HG03159 (cell line): ENCODE measurements around the gene CBFA2T3.

Experiments used
- ATAC-seq: cut with Tn5 transposase; IDR thresholded peaks from one replicate; pipeline ENCODE4 v1.9.1; 2021; ENCODE audit warnings: mild to moderate bottlenecking, moderate library complexity; ENCODE audit not compliant: unreplicated experiment

The CBFA2T3 gene

DNA sequence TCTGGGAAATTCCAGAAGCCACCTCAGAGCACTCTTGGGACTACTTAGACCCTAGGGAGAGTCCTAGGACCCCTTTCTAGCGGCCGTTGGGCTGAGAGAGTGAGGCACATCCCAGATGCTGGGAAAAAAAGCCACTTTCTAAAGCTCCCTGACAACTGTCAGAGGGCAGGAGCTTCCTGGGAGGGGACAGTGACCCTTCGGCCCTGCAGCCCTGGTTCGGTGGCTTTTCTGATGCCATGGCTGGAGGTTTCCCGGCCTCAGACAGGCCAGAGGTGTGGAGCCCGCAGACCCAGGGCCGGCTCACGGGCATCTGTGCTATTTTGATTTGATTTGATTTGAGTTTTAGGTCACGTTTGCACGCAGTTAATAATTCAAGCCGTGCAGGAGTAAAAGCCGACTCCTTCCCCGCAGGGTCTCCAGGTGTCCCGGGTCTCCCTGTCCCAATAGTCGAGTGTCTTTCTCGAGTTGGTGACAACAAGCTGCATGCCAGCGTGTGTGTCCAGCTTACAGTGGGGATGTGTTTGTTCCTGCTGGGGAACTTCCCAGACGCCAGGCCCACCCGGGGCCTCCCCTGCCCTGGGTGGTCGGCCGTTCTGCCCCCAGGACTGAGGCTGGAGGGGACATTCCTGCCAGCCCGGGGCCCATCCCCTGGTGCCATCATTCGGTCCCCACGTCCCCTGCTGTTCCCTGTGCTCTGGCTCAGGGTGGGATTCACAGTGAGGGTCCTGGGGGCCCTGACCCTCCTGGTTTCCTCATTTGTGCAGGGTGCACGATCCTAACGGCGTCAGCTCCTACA, 1.0 kb upstream of the CBFA2T3 start:
- no peak for ATAC-seq

DNA sequence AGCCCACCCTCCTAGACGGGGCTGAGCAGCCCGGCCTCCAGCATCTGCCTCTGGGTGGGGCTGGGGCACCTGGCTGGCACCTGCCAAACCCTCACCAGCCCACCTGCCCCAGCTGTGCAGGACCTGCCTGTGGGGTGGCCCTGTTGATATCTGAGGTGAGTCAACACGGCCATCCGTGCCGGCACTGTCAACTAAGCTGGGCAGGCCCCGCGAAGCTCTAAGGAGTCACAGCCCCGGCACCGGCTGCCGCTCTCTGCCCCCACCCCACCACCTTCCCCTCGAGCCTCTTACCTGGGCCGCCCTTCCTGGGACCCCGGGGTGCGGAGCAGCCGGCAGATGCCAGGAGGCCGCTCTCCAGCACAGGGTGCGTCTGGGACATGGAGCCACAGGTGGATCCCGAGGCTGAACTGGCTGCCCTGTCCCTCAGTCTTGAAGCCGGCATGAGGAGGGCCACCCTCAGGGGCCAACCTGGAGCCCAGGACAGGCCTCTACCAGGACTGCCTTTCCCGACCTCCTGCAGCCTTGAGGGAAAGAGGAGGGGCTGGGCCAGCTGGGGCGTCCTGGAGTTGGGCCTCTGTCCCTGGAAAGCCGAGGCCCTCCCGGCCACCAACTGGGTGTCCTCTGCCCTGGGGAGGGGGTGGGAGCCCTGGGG, 515 bp downstream of the CBFA2T3 start:
- no peak for ATAC-seq

DNA sequence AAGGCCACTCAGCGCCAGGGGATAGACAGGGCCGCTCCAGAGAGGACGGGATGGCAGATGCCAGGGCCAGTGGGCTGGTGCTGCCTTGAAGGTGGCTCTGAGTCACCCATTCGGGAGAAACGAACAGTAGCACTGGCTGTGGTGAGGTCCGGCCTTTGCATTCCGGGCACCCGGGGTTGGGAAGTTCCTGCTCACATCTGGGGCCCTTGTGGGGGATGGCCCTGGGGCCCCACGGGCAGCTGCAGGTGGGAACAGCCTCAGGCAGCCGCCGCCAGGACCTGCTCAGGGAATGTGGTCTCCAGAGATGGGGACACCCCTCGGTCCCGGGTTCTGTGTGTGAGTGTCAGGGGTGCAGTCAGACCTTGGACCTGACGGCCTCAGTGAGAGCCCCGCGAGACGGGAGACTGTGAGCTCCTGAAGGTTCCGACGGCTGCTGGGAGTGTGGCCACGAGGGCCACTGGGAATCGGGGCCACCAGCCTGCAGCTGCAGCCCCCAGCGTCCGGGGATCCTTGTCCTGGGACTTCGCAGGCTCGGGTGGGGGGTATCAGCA, 1.4 kb downstream of the CBFA2T3 start:
- no peak for ATAC-seq

DNA sequence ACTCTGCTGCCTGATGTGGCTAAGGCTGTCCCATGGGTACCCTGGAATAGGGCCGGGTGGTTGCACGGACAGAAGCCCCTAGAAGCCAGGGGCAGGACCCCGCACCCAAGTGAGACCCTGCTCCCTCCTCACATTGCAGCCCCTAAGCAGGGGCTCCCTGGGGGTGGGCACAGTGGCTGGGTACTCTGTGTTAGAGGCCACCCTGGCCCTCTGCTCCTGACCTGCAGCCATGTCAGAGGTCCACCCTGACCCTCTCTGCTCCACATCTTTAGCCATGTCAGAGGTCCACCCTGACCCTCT, 2.1 kb downstream of the CBFA2T3 start:
- no peak for ATAC-seq

DNA sequence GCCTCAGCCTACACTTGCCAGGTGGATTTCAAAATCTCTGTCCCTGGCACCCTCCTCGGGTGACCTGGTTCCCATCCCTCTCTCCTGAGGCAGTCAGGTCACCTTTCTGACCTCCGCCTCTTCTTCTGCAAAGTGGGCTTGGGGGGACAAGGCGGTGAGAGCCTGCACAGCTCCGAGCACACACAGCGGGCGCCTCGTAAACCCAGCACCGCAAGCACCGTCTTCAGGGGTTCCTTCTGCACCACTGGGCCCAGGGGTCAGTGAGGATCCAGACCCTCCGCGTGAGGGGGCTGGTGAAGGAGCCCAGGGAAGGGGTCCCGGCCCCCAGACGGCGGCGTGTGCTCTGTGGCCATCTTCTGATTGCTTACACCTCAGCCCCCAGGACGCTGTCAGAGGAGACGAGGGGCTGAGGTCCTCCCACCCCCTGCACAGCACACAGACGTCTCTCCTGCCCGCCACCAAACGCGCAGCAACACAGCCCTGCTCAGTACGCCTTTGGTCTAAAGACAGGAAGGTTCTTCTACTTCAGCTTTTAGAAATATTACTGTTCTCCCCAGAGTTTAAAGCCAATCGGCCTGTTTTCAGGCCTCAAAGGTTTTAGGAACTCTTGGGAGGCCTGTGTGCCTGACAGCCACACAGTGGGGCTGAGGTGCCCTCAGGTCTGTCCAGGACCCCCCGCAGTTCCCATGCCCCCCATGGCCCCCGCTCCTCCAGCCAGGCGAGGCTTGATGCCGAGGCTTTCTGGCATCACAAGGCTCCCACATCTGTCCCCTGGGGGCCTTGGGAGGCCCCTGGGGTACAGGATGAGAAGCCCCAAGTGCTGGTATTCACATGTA, 2.7 kb downstream of the CBFA2T3 start:
- no peak for ATAC-seq

DNA sequence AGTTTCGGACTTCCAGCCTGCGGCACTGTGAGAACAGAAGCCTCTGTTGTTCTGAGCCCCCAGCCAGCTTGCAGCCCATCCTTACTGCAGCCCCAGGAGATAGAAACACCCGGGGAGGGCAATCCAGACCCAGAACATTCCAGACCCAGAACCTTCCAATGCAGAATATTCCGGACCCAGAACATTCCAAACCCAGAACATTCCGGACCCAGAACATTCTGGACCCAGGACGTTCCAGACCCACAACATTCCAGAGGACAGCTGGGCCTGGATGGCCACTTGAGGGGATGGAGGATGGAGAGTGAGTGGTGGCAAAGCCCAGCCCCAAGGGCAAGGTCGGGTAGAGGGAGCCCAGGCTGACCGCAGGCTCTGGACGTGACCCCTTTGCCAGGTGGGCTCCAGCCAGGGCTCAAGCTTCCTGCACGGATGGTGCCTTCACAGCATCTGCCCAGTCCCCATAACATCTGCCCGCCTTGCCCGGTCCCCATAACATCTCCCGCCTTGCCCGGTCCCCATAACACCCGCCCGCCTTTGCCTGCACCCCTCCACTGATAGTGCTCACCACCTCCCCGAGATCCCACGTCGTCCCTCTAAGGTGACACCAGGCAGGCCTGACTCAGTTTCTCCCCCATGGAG, 3.5 kb downstream of the CBFA2T3 start:
- no peak for ATAC-seq

DNA sequence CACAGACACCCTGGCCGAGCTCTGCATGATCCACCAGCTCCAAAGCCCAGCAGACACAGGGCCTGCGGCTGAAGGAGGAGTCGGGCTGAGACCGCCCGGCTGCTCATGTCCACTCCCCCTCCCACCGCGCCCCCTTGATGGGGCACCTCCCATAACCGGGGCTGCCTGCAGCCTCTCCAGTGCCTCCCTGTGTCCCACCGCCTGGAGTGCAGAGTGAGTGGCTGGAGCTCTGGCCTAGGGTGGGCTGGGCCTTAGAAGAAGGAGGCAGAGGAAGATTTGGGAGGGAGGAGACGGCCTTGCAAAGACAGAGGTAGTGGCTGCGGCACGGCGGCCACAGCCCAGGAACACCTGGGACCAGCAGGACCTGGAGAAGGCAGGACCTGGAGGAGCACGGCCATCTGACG, 4.0 kb downstream of the CBFA2T3 start:
- ATAC-seq, result no peak

DNA sequence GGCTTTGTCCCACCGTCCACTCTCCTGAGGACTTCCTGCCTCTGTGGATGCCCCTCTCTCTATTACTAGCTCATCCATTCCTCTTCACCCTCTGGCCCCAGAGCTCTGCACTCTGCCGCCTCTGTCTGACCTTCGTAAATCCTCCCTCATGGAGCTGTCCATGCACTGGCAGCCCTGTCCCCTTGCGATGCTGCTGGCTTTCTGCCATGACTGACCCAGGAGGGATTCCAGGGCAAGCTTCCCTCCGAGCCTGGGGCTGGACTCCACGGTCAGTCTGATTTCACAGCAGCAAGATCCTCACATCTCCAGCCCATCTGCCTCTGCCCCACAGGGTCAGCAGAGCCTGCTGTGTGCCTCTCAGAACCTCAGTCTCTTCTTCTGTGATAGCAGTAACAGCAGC, 4.7 kb downstream of the CBFA2T3 start:
- no peak for ATAC-seq

DNA sequence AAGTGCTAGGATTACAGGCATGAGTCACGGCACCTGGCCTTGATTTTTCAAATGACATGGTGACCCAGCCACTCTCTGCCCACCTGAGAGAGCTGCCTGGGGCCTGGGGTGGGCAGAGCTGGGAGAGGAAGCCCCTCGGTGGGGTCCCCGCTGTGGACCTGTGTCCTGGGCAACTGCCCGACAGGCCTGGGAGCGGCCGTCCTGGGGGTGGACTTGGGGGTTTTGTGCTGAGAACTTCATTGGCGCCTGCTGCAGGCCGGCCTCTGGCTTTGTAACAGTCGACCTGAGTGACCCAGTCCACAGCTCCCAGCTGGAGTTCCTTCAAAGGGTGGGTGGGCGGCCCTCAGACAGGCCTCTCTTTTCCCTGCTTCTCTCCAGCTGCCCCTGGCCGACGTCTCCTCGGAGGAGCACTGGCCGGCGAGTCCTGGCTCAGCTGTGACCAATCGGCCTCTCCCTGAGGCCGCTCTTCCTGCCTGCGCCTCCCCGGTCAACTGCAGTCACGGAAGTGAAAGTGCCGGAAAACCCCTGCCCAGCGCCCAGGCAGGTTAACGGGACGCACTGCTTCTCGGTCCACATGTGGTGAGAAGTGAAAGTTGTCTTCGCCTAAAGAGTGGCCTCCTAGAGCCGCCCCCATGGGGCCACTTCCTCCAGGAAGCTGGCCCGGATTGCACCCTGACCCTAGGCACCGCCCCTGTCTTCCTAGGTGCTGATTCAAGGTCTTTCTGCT, 5.5 kb downstream of the CBFA2T3 start:
- ATAC-seq, result no peak

DNA sequence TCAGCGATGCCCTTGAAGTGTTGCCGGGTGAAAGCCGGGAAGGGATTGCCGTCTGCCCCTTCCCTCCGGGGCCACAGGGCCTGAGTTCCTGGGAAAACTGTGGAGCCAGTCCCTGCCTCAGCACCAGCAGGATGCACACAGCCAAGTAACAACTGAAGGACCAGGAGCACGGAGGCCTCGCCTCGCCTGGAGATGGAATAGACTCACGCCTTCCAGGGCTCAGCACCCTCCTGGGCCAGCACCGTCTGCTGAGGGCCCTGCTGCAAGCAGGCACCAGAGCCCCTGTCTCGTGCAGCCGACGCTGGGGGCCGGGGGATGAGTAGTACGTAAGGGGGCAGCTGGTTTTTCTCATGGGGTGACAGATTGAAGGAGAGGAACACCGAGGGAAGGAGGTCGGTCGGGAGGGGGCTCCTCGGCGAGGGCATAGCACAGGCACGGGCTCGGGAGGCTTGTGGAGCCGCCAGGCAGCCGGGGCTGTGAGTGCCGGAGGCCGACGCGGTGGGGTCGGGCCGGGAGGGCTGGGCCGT, 6.4 kb downstream of the CBFA2T3 start:
- ATAC-seq, result no peak

DNA sequence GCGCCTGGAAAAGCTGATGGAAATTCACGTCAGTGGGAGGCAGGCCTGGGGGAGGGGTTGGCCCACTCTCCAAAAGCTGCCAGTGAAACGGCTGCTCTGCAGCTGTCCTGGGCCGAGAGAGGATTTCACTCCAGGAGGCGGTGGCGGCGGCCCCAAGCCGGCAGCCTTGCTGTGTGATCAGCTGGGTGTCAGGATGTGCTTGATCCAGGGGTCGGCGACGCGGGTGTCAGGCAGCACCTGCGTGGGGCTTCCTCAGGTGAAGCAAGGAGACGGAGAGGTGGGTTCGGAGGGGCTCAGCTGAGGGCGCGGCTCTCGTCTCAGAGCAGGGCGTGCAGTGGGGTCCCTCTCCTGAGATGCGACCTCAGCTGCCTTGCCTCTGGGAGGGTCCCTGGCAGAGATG, 7.0 kb downstream of the CBFA2T3 start:
- no peak for ATAC-seq

DNA sequence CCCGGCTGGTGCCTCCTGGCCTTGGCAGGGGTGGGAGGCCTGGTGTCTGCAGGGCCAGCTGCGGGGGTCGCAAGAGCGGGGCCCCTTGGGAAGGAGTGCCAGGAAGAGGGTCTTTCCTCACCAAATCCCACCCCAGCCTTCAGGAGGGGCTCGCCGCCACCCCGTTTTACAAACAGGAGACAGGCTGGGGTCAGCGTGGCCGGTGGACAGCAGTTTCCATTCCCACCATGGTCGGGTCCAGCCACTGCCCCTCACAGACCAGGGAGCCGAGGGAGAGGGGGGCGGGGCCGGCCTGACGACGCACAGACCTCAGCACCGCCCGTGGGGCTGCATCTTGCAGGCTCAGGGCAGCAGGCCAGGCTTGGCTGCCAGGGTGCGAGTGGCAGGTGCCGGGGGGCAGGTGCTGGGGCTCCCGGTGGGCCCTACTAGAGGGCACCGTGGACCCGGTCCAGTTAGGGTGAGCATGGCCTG, 7.6 kb downstream of the CBFA2T3 start:
- no peak for ATAC-seq

DNA sequence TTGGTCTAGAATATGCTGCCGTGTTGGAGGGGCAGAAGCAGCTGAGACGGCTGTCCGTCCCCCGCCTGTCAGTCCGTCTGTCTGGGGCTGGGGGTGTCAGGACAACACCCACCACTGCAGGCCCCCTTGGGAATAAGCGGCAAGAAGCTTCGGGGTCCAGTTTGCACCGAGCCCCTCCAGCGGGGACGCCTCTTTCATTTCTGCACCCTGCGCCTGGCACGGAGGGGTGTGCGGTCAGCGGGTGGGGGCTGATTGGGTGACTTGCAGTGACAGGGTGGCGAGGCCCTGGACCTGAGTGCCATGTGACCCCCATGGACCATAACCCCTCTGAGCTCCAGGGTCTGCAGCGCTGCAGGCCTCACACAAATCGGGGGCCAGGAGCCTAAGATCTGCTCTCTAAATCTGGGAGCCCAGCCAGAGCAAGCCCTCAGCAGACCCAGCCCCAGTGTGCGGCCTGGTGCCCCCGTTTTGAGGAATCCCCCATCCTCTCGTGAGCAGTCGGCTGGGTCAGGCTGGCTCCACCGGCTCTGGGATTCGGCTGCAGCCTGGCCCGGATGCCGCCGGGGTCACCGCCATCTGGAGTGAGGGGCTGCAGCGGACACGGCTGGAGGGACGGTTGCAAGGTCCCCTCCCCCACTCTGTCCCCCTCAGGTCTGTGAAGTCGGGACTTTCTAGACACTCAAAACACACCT, 8.3 kb downstream of the CBFA2T3 start:
- ATAC-seq, result no peak

DNA sequence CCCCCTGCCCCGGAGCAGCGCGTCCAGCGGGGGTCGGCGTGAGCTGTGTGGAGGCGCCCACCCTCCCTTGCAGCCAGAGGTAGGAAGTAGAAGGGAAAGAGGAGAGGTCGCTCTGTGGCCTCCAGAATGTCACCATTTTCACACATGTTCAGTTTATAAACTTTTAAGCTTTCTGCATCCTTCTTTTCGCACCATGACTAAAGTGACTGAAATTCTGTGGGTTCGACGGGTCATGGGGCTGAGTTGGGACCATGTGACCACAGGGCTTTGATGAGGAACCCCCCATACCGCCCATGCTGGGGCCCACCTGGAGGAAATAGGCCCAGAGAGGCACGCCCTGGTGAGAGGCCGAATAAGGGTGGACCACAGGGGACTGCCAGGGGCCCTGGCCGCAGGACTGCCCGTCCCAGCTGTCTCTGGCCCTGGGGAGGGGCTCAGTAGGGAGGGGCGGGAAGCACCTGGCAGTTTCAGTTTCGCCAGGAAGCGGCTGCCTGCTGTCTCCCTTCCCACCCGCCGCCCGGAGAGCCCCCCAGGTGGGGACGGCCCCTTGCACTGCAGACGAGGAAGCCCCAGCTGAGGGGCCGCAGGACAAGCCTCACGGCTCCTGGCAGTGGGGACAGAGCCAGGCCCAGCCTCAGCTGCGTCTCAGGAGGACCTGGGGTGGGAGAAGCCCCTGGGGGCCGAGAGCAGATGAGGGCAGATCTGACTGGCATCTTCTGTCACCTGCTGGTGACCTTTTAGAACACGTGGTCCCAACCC, 9.0 kb downstream of the CBFA2T3 start:
- peak; percentile 55 for ATAC-seq

DNA sequence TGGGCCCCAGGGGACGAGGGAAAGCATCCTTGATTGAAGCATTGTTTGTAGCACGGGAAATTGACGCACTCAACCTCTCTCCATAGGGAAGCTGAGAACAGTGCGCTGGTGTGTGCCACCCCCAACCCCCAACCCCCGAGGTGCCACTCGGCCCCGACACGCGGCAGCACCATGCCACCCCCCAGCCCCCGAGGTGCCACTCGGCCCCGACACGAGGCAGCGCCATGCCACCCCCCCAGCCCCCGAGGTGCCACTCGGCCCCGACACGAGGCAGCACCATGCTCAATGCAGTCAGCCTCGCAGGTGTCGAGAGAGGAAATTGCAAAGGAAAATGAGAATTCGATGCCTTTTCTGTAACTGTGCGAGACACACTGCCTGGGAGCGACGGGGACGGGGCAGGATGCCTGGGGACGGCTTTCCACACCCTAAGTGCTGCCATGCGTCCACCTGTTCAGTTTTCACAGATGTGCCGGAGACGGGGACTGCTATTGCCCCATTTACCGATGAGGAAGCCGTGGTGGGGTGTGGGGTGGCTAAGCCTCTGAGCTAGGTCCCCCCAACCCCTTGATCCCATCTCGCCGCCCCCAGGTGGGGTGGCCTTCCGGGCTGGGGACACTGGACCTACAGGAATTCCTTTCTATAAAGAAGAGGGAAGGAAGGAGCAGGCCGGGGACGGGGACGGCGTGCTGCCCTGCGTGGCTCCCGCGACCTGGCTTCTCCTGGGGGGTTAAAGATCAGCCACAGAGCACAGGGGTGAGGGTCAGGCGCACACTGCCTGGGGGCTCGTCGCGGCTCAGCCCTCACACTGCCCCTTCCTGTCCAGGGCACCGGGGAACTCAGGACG, 9.8 kb downstream of the CBFA2T3 start:
- no peak for ATAC-seq

DNA sequence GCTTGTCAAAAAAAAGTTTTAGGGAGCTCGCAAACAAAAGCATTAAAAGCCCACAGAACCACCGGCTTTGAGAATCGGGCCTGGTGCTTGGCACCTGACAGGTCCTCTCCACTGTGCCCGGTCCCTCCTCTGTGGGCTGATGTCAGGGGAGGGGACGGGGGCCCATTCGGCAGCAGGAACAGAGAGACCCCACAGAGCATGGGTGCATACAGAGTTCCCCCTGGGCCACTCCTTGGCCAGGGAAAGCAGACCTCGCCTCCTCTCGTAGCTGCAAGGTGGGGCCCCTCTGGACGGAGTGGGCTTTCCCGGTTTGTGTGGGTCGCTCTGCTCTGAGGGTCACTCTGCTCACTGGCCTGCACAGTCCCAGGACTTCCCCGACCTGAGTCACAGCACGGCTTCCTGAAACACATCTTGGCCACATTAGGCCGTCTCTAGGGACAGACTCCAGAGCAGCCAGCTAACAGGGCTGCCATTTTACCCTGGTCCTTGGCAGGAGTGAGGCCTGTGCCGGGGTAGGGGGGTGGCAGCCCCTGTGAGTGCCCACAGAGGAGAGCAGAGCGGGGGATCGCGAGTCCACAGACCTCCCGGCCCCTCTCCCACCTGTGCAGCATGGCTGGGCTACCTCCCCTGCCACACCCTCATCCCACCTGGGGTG, 11.1 kb downstream of the CBFA2T3 start:
- no peak for ATAC-seq

DNA sequence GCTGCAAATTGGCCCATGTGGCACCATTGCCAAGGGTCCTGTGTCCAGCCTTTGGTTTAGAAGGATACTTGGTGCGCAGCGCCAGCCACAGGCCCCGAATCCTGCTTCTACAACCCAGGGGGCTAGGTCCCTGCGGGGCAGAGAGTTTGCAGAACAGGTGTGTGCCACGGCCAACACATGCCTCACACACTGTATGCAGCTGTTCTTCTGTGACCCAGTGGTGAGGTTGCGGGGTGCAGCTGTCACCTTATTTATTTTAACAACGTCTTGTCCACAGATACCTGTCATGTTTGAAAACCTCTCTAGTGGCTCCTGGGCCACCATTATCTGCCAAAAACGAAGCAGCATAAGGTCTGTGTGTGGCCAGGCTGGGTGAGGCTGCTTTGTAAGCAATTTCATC, 11.6 kb downstream of the CBFA2T3 start:
- no peak for ATAC-seq
